Measurements from ENCODE around the gene KLHL42. TPM values are rescaled to one million over a fixed set of nuclear protein-coding genes. Genes with fewer than 3 reads are reported as not detected.

KLHL42 gene
- total RNA-seq, 1 donor from 2014 or later = 5.6 TPM

DNA sequence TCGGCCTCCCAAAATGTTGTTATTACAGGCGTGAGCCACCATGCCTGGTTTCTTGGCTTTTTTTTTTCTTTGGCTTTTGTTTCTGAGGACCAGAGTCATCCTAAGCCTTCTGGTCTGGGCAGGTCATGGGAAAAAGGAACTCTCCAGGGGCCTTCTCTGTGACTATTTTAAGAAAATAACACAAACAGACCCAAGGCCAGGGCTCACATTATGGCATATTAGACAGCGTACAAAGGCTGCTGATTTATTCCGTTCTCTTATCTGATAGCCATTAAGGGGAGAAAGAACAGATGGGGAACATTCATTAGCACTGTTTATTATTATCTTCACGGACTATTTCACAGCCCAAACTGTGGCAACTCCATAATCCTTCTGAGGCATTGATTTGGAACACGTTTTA lies 28.8 kb downstream of the KLHL42 start:
- DNase-seq (ENCODE audit: missing footprints) (no peak), ATAC-seq (no peak)
- intact Hi-C loops (cut with DNase I) = no loop called here

DNA sequence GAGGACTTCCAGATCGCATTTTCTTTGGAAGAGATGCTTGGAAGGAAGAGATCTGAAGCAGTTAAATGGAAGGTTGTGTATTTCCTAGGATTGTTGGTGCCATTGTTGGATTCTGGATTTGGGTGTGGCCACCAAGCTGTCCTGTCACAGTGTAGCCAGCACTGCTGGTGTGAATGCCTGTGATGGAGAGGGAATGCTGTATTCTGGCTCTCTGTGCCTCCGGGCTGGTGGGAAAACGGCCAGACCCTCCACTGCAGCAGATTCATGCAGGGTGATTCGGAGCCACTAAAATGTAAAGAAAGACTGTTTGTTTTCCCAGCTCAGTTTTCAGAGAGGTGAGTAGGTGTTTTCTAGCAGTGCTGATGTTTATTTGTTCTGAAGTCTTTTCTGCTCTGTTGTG lies 30.7 kb downstream of the KLHL42 start:
- intact Hi-C loops (cut with DNase I) = no loop called here
- DNase-seq (ENCODE audit: missing footprints) (no peak), ATAC-seq (no peak)

DNA sequence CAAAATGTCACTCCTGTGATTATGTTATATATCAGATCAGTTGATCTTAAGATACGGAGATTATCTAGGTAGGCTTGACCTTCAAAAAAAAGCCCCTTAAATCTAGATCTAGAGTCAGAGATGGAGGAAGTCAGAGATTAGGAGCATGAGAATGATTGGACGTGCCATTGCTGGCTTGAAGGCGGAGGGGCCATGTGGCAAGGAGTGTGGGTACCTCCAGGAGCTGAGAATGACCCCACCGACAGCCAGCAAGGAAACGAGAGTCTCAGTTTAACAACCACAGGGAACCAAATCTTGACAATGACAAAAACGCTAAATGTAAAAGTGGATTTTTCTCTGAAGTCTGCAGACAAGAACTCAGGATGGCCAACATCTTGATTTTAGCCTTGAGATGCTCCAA lies 32.5 kb downstream of the KLHL42 start:
- ATAC-seq = no peak
- no peak for DNase-seq (ENCODE audit: missing footprints)
- intact Hi-C loops (cut with DNase I) = no loop called here

DNA sequence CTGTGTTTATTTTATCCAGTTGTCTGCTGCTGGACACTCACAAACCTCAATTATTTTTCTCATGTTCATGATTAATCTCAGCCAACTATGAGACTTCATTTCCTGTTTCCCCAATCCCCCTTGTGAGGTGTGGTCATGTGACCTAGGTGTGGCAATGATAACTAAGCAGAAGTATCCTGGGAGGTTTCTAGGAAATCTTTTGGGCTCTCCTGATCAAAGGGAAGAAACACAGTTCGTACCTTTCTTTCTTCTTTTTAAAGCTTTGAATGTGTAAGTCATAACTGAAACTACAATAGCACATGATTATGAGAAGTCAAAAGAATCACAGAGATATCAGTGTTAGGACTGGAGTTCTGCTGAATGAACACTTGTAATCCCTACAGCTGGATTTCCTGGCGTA lies 34.4 kb downstream of the KLHL42 start:
- ATAC-seq (no peak), DNase-seq (ENCODE audit: missing footprints) (no peak)
- intact Hi-C loops (cut with DNase I) = no loop called here

DNA sequence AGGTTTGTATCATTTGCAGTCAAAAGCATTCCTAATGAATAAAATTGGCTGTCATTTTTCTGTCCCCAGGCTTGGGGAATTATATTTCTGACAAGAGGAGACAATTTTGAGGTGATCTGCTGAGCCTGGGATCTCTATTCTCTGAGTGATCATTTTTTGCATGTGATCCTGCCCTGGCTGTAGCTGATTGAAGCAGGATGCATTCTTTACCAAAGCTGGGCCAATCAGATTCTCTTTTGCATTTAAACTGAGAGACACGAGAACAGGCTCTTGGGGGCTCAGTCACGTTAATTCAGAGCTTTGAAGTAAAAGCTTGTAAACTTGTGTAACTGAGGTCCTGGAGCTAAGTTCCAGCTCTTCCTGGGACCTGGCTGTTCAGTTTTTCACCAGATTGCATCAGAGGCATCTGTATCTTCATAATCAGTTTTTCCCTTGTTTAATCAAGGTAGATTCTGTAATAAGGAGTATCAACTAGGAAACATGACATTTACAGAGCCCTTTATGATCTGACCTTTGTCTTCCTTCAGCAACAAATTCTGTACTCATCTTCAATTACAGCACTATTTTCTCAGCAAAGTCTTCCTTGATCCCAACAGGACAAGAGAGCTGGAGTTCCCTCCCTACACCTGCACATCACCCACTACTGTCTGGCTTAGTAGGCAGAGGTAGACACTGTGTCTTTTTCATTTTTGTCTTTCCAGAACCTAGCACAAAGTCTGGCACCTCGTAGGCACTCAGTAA lies 35.0 kb downstream of the KLHL42 start:
- intact Hi-C loops (cut with DNase I) = no loop called here
- ATAC-seq (no peak), DNase-seq (ENCODE audit: missing footprints) (no peak)

DNA sequence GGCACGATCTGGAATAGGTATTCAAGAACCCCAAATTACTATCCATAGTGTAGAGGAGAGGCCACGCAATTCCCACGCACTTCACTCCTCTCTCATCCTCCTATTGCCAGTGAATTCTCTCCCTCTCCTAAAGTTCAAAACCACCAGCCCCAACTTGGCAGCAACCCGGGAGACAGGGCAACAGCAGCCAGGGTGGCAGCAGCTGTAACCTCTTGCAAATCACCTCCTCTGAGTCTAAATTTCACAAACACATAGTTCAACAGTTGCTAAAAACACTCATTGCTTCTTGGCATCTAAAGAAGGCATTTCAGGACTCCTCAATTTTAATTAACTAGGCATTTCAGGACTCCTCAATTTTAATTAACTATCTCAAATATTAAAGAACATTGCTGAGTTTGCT lies 37.7 kb downstream of the KLHL42 start:
- intact Hi-C loops (cut with DNase I) = no loop called here
- DNase-seq (ENCODE audit: missing footprints) (no peak), ATAC-seq (no peak)

DNA sequence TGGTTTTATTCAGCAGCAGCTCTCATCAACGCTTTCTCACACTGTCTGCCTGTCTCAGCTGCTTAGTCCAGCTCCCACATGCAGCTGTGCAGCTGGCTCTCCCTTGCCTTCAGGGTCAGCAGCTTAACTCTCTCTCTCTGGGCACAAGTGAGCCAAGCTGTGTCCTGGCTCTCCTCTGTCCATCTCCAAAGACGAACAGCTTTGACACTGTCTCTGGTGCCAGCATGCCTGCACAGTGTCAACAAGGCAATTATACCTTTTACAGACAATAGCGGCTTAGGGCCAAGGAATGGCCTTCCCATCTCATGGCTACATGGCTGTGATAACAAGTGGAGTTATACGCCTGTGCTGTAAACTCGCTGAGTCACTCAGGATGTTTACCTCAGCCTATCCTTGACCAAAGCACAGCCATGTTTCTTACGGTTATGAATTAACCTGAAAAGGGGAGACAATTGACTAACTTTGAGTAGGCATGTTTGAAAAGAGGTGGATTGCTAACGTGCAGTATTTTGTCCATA lies 38.4 kb downstream of the KLHL42 start:
- intact Hi-C loops (cut with DNase I) = no loop called here
- peak; percentile 24 for ATAC-seq

DNA sequence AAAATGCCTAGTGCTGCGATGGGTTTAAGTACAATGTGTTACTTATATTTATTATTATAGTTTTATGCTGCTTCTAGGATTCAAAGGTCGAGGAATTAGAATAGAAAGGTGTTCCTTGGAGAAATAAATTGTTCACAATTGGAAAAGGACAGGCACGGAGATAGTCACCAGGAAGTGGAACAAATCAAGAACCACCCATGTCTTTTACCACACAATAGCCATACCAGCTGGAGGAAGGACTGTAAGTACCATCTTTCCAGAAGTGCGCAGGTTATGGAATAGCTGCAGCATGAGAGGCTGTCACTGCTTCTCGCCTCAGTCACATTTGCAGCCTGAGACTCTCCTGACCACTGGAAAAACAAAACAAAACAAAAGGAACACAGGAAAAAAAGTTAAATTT lies 40.5 kb downstream of the KLHL42 start:
- intact Hi-C loops (cut with DNase I) = loop anchor here (10.0 kb wide), 1 partner anchor 124 kb away; no protein-coding TSS in a partner anchor
- no peak for DNase-seq (ENCODE audit: missing footprints)
- ATAC-seq = no peak

More for the DNA sequence above, 38.4 kb downstream of the KLHL42 start:
- no peak for DNase-seq (ENCODE audit: missing footprints)

DNA sequence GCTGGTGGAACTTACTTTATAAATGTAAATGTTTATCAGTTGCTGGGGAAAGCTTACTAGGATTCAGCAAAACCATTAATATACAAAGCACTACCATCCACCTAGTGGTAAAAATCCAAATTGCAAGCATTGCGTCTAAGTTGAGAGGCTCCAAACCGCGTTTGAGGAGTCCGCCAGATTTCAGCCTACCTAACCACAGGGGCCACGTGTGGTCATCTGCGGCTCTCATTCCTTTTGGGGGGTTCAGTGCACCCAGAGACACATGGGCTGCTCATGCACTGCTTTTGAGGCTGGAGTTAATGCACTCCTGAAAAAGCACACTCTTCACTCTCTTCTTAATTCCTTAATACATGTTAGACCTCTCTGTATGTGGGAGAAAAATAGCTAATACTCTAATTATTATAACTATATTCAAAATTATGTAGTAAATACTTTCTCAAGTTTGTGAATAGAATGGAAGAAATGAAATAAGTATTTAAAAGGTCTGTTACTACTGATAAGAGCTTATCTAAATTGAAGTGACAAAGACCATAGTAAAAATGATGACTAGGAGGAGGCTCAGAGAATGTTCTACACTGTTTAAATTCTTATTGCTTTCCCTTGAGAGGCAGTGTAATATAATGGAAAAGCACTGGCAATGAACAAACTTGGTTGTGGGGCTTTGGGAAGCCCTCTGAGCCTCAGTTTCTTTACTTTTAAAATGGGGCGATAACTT lies 41.4 kb downstream of the KLHL42 start:
- intact Hi-C loops (cut with DNase I) = loop anchor here (1.0 to 10.0 kb wide), 2 partner anchors 88 to 123 kb away; no protein-coding TSS in a partner anchor
- peak; percentile 51 for ATAC-seq

DNA sequence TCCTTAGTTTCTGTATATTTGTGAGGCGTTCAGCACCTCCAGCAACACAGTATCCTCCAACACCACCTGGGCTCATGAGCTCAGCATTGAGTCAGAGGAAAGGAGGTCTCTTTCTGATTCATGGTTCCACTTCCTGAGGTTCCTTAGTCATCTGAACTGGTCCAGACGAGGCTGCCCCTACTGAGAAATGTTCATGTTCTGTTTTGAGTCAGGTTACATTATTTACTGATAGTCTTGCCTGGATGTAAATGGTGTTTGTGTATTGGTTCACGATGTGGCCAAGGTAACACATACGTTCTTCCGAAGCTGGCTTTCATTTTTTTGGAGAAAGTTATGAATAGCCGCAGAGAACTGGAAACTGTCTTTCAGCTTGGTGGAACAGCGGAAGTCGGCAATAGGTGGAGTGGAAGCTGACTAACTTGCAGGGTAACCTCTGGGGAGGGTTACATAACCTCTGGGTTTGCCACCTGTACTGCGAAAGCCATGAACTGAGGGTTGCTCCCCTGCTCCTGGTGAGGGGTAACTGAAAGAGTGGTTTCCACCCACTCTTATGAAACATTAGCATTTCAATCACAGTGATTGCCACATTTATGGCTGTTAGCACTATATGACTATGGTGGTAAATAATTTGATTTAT lies 42.2 kb downstream of the KLHL42 start:
- DNase-seq (ENCODE audit: missing footprints) = no peak
- no peak for ATAC-seq
- intact Hi-C loops (cut with DNase I) = loop anchor here (10.0 kb wide), 1 partner anchor 123 kb away; no protein-coding TSS in a partner anchor

More for the DNA sequence above, 41.4 kb downstream of the KLHL42 start:
- DNase-seq (ENCODE audit: missing footprints) = no peak

DNA sequence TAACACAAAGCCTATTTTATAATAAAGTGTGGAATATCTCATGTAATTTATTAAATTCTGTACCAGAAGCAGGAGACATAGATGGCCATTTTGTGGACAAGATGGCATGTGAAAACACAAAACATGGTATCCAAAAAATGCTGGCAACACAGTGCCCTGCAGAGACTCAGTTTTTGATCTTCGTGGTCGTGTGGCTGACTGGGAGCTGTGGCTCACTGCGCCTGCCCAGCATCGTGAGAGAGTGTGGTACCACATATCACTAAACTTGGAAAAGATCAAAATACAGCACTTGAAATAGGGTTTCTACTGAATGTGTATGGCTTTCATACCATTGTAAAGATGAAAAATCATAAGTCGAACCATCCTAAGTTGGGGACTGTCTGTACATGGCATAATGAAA lies 43.0 kb downstream of the KLHL42 start:
- intact Hi-C loops (cut with DNase I) = loop anchor here (10.0 kb wide), 1 partner anchor 122 kb away; no protein-coding TSS in a partner anchor
- no peak for DNase-seq (ENCODE audit: missing footprints)
- ATAC-seq = no peak

DNA sequence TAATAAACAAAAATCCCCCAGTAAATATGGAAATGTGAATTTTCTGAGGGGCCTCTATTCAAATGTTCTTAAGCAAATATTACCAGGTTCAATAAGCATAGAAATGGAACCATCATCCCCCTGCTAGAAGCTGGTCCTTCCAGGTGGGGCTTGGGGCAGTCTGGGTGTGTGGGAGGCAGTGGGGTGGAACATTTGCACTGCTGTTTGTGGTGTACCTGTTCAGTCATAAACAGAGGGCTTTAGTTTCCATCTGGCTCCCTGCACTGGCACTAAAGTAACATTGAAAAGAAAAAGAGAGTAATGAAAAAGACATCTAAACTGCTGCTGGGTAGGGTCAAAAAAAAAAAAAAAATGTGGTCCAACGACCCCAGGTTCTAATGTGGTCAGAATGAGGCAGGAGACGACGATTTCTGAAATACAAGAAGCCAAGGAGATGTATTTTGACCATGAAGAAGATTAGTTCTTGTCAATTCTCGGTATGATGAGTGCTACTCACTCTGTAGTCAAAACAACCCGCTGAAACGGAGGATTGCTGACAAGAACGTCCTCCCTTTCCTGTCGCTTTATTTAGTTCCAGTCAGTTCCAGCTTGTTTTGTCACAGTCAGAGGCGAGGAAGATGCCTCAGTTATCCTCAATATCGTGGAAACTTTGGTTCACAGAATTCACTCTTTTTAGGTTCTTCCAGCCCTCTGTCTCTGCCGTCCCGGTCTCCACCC lies 44.3 kb downstream of the KLHL42 start:
- intact Hi-C loops (cut with DNase I) = loop anchor here (10.0 kb wide), 1 partner anchor 121 kb away; no protein-coding TSS in a partner anchor
- DNase-seq (ENCODE audit: missing footprints) (no peak), ATAC-seq (no peak)

DNA sequence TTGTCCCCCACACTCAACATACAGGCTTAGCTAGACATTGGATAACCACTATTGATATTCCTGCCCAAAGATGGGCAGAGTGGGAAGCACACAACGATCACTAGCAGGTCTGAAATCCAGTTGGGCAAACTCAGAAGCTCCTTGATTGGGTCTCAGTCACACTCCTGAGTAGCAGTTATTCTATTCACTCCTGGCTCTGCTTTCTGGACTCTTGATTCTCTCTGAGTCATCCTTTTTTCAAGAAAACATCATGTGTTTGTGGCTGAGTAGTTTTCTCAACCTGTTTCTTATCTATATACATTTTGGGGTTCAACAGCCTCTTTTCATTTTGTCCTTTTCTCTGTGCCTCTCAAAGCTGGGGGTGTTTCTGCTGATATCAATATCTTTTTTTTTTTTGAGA lies 46.0 kb downstream of the KLHL42 start:
- intact Hi-C loops (cut with DNase I) = loop anchor here (10.0 kb wide), 1 partner anchor 119 kb away; no protein-coding TSS in a partner anchor
- no peak for ATAC-seq
- DNase-seq (ENCODE audit: missing footprints) = no peak

DNA sequence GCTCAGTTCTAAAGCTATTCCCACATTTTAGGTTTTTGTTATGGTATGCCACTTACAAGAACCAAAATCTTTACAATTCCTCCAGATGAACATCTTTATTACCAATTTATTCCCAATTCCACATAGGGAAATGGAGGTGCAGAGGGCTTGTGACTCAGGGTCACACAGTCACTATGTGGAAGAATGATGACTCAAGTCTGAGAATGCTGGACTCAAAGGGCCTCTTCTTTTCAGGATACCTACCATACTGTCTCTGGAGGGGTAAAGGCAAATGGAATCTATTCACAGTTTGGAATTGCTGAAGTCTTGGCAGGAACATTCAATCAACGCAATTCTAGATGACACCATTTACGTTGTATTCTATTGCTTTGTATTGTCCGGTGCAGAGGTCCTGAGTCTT lies 48.2 kb downstream of the KLHL42 start:
- no peak for DNase-seq (ENCODE audit: missing footprints)
- intact Hi-C loops (cut with DNase I) = loop anchor here (10.0 kb wide), 1 partner anchor 117 kb away; no protein-coding TSS in a partner anchor
- ATAC-seq = no peak

DNA sequence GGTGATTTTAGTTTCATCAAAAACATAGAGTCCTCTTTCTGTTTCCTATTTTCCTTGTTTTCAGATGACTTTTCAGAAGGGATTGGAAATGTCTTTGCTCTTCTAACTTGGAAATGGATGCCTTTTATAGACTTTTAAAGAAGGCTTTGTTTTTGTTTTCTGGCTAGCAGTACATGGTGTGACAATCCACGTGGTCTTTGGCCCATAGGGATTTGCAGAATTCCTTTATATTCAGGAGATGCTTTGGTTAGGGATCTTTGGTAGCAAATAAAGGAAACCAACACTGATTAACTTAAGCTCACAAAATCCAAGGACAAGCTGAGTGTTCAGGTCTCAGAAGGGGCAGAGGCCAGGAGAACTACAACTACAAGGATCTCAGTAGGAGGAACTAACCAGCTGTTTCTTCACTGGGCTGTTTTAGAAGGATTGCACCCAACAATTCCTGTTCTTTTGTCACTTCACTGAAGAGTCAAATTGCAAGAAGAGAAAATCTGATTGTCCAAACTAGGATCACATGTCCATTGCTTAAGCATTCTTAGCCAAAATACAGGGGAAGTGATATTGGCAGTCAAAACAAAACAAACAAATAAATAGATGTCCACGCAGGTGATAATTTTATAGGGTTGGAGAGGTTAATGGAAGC lies 58.6 kb downstream of the KLHL42 start:
- intact Hi-C loops (cut with DNase I) = no loop called here

DNA sequence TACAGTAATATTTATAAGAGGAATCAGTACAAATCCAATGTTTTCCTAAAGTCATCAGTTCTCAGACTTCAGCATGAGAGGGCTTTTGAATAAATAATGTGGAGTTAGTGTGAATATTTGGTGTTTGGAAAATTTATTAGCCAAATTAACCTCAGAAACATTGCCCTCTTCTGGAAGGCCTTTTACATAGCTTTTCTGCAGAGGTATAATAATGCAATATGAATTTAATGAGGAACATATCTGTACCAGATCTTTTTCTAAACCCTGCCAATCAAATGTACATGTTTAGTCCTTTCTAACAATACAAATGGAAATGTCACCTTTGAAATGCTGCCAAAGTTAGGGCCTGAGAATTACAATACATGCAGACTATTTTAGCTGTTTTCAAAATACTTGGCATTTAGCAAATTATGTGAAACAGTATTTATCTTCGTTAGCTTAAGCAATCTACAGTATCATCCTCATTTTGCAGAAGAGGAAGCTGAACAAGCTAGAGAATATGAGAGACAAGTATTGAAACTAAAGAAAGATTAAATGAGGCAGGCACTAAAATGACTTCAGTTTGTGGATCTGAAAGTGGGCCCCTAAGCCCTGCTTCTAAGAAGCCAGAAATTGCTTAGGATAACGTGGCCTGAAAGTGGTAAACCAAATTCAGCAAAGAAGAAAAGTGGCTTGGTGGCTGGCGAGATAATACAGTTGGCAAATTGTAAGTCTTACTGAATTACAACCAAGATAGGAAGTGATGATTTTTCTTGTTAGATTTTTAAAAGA lies 60.4 kb downstream of the KLHL42 start:
- intact Hi-C loops (cut with DNase I) = no loop called here
- no peak for DNase-seq (ENCODE audit: missing footprints)
- no peak for ATAC-seq

More for the DNA sequence above, 58.6 kb downstream of the KLHL42 start:
- no peak for ATAC-seq
- DNase-seq (ENCODE audit: missing footprints) = no peak

DNA sequence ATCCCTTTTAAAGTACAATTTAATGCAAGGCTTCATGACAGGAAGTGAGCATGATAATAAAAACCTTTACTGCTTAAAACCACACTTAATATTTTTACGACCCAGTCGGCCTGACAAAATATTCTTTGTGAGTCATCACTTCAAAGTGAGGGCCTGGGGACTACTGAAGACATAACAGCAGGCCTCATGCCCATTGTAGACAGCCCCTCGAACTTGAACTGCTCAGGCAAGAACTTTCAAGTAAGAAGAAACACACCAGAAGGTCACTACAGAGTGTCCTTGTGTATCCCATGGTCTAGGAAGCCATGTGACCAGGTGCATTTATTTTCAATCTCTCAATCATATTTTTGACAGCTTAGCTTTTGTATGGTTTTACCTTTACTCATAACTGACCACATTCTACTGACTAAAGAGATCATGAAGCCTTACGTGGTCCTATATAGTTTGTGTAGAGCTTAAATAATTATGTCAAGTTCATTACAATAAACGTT lies 61.4 kb downstream of the KLHL42 start:
- DNase-seq (ENCODE audit: missing footprints) (no peak), ATAC-seq (no peak)
- intact Hi-C loops (cut with DNase I) = no loop called here
